K562 (cell line): ENCODE results near the gene QRFPR. TPM values are rescaled to one million over a fixed set of nuclear protein-coding genes. Genes with fewer than 3 reads are reported as not detected.

Experiments
- ATAC-seq: fragments of 200-7000 bp; cut with Tn5 transposase; 3 replicates; pipeline ENCODE4 v1.9.1; 2020; ENCODE audit warnings: moderate library complexity
- BruUV-seq: library from RNA; stranded (reverse); fragments of 400-500 nt; replicated peaks from 2 replicates; lab custom pipeline; 2021; lab: Mats Ljungman, UMichigan
- CTCF ChIA-PET: fragments of 300-600 bp; formaldehyde crosslinking; extraction: SDS; loops from one replicate; lab custom pipeline; 2021; ENCODE audit warnings: low intra/inter-chr PET ratio; lab: Yijun Ruan, JAX
- POLR2A ChIA-PET: fragments of 300-600, 350-650 bp; sonication (Branson Sonifier 250); formaldehyde crosslinking; extraction: SDS; loops from one replicate; lab custom pipeline; 2021; ENCODE audit warnings: antibody characterized with exemption, inconsistent platforms; lab: Yijun Ruan, JAX
- DNase-seq, 4 experiments: peaks; one replicate each; pipeline versions ENCODE4 v3.0.0 to v3.0.0-alpha.2; 2011 to 2018; ENCODE audit warnings: low spot score in 3 of 4, mixed read lengths in 3 of 4; ENCODE audit errors: extremely low read depth in 1 of 4
- FAIRE-seq: peaks from 2 replicates; lab custom pipeline; 2011; peaks lifted over from hg19 to GRCh38; lab: Jason Lieb, UNC
- H2AFZ ChIP-seq: 2 replicates; pipeline ENCODE4 v1.6.0; 2011; ENCODE audit warnings: low read depth, low read length, control low read depth, inconsistent platforms
- H3K27ac ChIP-seq: fragments of 200-600 bp; 3 replicates; pipeline ENCODE4 v1.8.0; 2011; ENCODE audit warnings: low read depth, mild to moderate bottlenecking, control low read depth, inconsistent platforms, low read length, moderate library complexity, mixed read lengths; ENCODE audit errors: extremely low read depth
- H3K27me3 ChIP-seq, 2 experiments: fragments of 300-600 bp in 1 of 2; 2 replicates in 1 of 2; 3 replicates in 1 of 2; pipeline versions ENCODE4 v1.6.0 to v1.8.0; 2011; ENCODE audit warnings: inconsistent platforms in 2 of 2, low read length in 2 of 2, mild to moderate bottlenecking in 1 of 2, mixed read lengths in 1 of 2, moderate library complexity in 1 of 2; ENCODE audit not compliant: control insufficient read depth in 2 of 2, insufficient read depth in 2 of 2
- H3K36me3 ChIP-seq: fragments of 300-600 bp; 3 replicates; pipeline ENCODE4 v1.8.0; 2011; ENCODE audit warnings: mild to moderate bottlenecking, low read length, inconsistent platforms; ENCODE audit not compliant: control insufficient read depth, insufficient read depth
- H3K4me1 ChIP-seq, 2 experiments: fragments of 200-600 bp in 1 of 2; replicated peaks in 1 of 2; 2 replicates in 1 of 2; 3 replicates in 1 of 2; pipeline versions ENCODE4 v1.5.1 to v1.8.0; 2011; ENCODE audit warnings: inconsistent platforms in 2 of 2, low read length in 2 of 2, mild to moderate bottlenecking in 1 of 2, mixed read lengths in 1 of 2, moderate library complexity in 1 of 2; ENCODE audit not compliant: control insufficient read depth in 2 of 2, insufficient read depth in 2 of 2
- H3K4me2 ChIP-seq: 2 replicates; pipeline ENCODE4 v1.6.1; 2011; ENCODE audit warnings: low read length, control low read depth, inconsistent platforms, mixed read lengths; ENCODE audit not compliant: insufficient read depth
- H3K4me3 ChIP-seq: fragments of 200-600 bp; sonication (generic), shearing (Covaris generic); 2 replicates; pipeline ENCODE4 v1.5.1; 2016; ENCODE audit warnings: control low read depth, inconsistent platforms
- H3K79me2 ChIP-seq: fragments of 200-600 bp; 3 replicates; pipeline ENCODE4 v1.8.0; 2011; ENCODE audit warnings: low read length, inconsistent platforms; ENCODE audit not compliant: control insufficient read depth, insufficient read depth
- H3K9ac ChIP-seq, 2 experiments: 2 replicates each; pipeline versions ENCODE4 v1.6.0 to v1.6.1; 2011; ENCODE audit warnings: low read depth in 2 of 2, low read length in 2 of 2, control low read depth in 1 of 2, inconsistent platforms in 1 of 2, mild to moderate bottlenecking in 1 of 2, mixed read lengths in 1 of 2; ENCODE audit not compliant: insufficient read depth in 1 of 2
- H3K9me1 ChIP-seq: one replicate; pipeline ENCODE4 v1.6.0; 2011; ENCODE audit warnings: inconsistent platforms, mild to moderate bottlenecking, low read length, moderate library complexity; ENCODE audit not compliant: control insufficient read depth, insufficient read depth
- H3K9me3 ChIP-seq: replicated peaks from 2 replicates; pipeline ENCODE4 v1.5.1; 2011; ENCODE audit warnings: low read depth, low read length, inconsistent platforms; ENCODE audit not compliant: control insufficient read depth, insufficient read depth
- H4K20me1 ChIP-seq: replicated peaks from 2 replicates; pipeline ENCODE4 v1.6.1; 2011; ENCODE audit warnings: low read length, inconsistent platforms, mixed read lengths; ENCODE audit not compliant: control insufficient read depth, insufficient read depth
- CEBPG ChIP-seq, 3 experiments: fragments of 200-800 bp in 1 of 3; sonication (Bioruptor generic) in 1 of 3; sonication (generic) in 1 of 3; formaldehyde crosslinking in 1 of 3; IDR thresholded peaks in 2 of 3; conservative IDR thresholded peaks in 1 of 3; 2 replicates each; pipeline versions ENCODE4 v1.6.1 to v1.8.0; 2016 to 2022; ENCODE audit warnings: missing compliant biosample characterization in 2 of 3, missing genetic modification characterization in 2 of 3, mild to moderate bottlenecking in 1 of 3, missing genetic modification reagents in 1 of 3
- EHMT2 ChIP-seq: fragments of 450-650 bp; IDR thresholded peaks from 2 replicates; pipeline ENCODE4 v1.6.1; 2018; ENCODE audit warnings: antibody characterized with exemption
- GATAD2B ChIP-seq: fragments of 450-650 bp; IDR thresholded peaks from 2 replicates; pipeline ENCODE4 v1.6.1; 2017; ENCODE audit warnings: mild to moderate bottlenecking, borderline replicate concordance
- NR2F6 ChIP-seq: fragments of 450-650 bp; formaldehyde crosslinking; IDR thresholded peaks from 2 replicates; pipeline ENCODE4 v1.4.0; 2020; ENCODE audit warnings: mild to moderate bottlenecking
- SAFB ChIP-seq: fragments of 200-400 bp; formaldehyde crosslinking; IDR thresholded peaks from 2 replicates; pipeline ENCODE4 v1.6.1; 2017; ENCODE audit warnings: low read depth, low read length, borderline replicate concordance
- TGIF2 ChIP-seq: sonication (generic); formaldehyde crosslinking; IDR thresholded peaks from 2 replicates; pipeline ENCODE4 v1.8.1; 2022; ENCODE audit warnings: mild to moderate bottlenecking, missing genetic modification reagents, moderate library complexity
- XRCC3 ChIP-seq: fragments of 450-650 bp; IDR thresholded peaks from 2 replicates; pipeline ENCODE4 v1.6.1; 2017; ENCODE audit warnings: mild to moderate bottlenecking, moderate library complexity
- ZFPM2 ChIP-seq: fragments of 250-450 bp; sonication (Bioruptor Pico); IDR thresholded peaks from 2 replicates; pipeline ENCODE4 v1.5.1; 2022; ENCODE audit warnings: mild to moderate bottlenecking
- ZNF133 ChIP-seq: fragments of 250-450 bp; sonication (Bioruptor Pico); IDR thresholded peaks from 2 replicates; pipeline ENCODE4 v1.4.0; 2020; ENCODE audit warnings: mild to moderate bottlenecking
- ZNF76 ChIP-seq: fragments of 250-450 bp; sonication (Bioruptor Pico); IDR thresholded peaks from 2 replicates; pipeline ENCODE4 v1.4.0; 2020; ENCODE audit warnings: mild to moderate bottlenecking, moderate library complexity, borderline replicate concordance
- WGBS: fragments of 100-300 bp; shearing (Covaris generic); methylation state at CpG from one replicate; pipeline ENCODE4 v1.1.6; 2016; ENCODE audit warnings: low coverage, mixed read lengths; ENCODE audit not compliant: insufficient coverage; ENCODE audit errors: missing lambda C conversion rate; 5-methylcytosine and 5-hydroxymethylcytosine counted together
- in situ Hi-C: fragments of 300-500 bp; cut with MboI; formaldehyde crosslinking; loops from 4 replicates; pipeline ENCODE4 v1.15.0; 2018; ENCODE audit warnings: inconsistent platforms, mixed read lengths
- intact Hi-C: fragments of 100-400 bp; cut with micrococcal nuclease; formaldehyde crosslinking; loops from 2 replicates; pipeline ENCODE4 v1.14.2; 2022
- polyA plus RNA-seq, 8 experiments: library from polyadenylated mRNA; depleted of rRNA in 4 of 8; stranded (reverse) in 5 of 8; unstranded in 3 of 8; fragments of >200 nt; fragmentation: Nextera tagmentation in 2 of 8; fragmentation: Illumina TruSeq in 1 of 8; extraction: Ambion mirVana in 2 of 8; extraction: Trizol in 1 of 8; gene quantifications; 2 replicates each; pipeline versions ENCODE4 v1.2.1 to v1.2.3, GENCODE V29; 2011 to 2014; ENCODE audit warnings: inconsistent platforms in 1 of 8, missing spikeins in 1 of 8
- total RNA-seq, 7 experiments: library from RNA; depleted of rRNA in 6 of 7; stranded (reverse); fragments of >200 nt in 6 of 7; fragmentation: Illumina TruSeq in 2 of 7; extraction: Trizol in 2 of 7; gene quantifications; 2 replicates each; pipeline versions ENCODE4 v1.2.1 to v1.2.3, GENCODE V29; 2011 to 2021; ENCODE audit warnings: low replicate concordance in 1 of 7

Gene QRFPR
- total and polyA plus RNA-seq, 9 of the 15 experiments (the other 6 are each of a cell fraction or from before 2014, with no cell fraction given): not detected

GRCh38 chr4:121379276-121379675, 1.5 kb downstream of the QRFPR start (continued):
- TF ChIP-seq ZFPM2 (CRISPR knock-in tag): no peak

GRCh38 chr4:121377076-121377475, 3.7 kb downstream of the QRFPR start:
- H3K9me1 ChIP-seq: no peaks in the 10 kb centered on the region
- H3K27ac ChIP-seq: no peak overlapping the region
- H3K27me3 ChIP-seq: peaks cover 3 to 12% of the 10 kb centered on the region in 2 experiments; a peak in 3 of 5 replicates
- no peak for DNase-seq
- WGBS: 6% methylated on average over 2 of the region's 2 CpGs
- peaks cover 0 to 9% of the 10 kb centered on the region in 2 experiments; a peak in 2 of 5 replicates for H3K4me1 ChIP-seq
- no peak overlapping the region for H2AFZ ChIP-seq
- ChIA-PET CTCF (no interaction called here), POLR2A (no interaction called here)
- in situ Hi-C loops: no loop called here
- no peaks in the 10 kb centered on the region for H3K36me3 ChIP-seq
- TF ChIP-seq EHMT2 (no peak), ZNF76 (CRISPR knock-in tag) (no peak), NR2F6 (no peak), GATAD2B (no peak), SAFB (no peak), ZNF133 (no peak), XRCC3 (no peak), TGIF2 (CRISPR knock-in tag) (no peak), CEBPG (CRISPR knock-in tag; IDR thresholded peaks at IDR 0.05) (no peak), CEBPG (tag; conservative IDR thresholded peaks at IDR 0.05 in 1 of 2, IDR thresholded peaks at IDR 0.05 in 1 of 2) (no peak)
- intact Hi-C loops: no loop called here
- H3K79me2 ChIP-seq: no peaks in the 10 kb centered on the region
- FAIRE-seq: no peak
- H3K9ac ChIP-seq: no peak overlapping the region
- H4K20me1 ChIP-seq: no peaks in the 10 kb centered on the region
- no peak overlapping the region for H3K4me3 ChIP-seq
- BruUV-seq: no TSS peak
- H3K4me2 ChIP-seq: no peak overlapping the region
- ATAC-seq: no peak
- H3K9me3 ChIP-seq: no peaks in the 10 kb centered on the region
